H1 (cell line): ENCODE results near the gene RUNX1. TPM values are rescaled to one million over a fixed set of nuclear protein-coding genes. Genes with fewer than 3 reads are reported as not detected.

Experiments
- CTCF ChIA-PET: fragments of 300-600 bp; sonication (Branson Sonifier 250); formaldehyde crosslinking; loops from one replicate; lab custom pipeline; 2021; ENCODE audit not compliant: partially characterized antibody; lab: Charles Lee
- POLR2A ChIA-PET: fragments of 300-600 bp; sonication (Branson Sonifier 250); formaldehyde crosslinking; loops from one replicate; lab custom pipeline; 2021; ENCODE audit warnings: inconsistent platforms; ENCODE audit not compliant: partially characterized antibody; lab: Charles Lee
- DNase-seq, 2 experiments: peaks; one replicate each; pipeline versions ENCODE4 v3.0.0 to v3.0.0-alpha.2; 2010 to 2022; ENCODE audit warnings: low spot score in 2 of 2, low read depth in 1 of 2, mixed read lengths in 1 of 2
- FAIRE-seq: peaks from 2 replicates; lab custom pipeline; 2011; peaks lifted over from hg19 to GRCh38; lab: Jason Lieb, UNC
- H2AFZ ChIP-seq: 2 replicates; pipeline ENCODE4 v1.8.1; 2012; ENCODE audit warnings: low read length, inconsistent platforms
- H2AK5ac ChIP-seq: 2 replicates; pipeline ENCODE4 v1.6.1; 2013; ENCODE audit warnings: low read depth, low read length
- H2BK120ac ChIP-seq: replicated peaks from 2 replicates; pipeline ENCODE3; 2013; ENCODE audit warnings: low read depth, low read length, inconsistent platforms
- H2BK12ac ChIP-seq: 2 replicates; pipeline ENCODE4 v1.6.1; 2013; ENCODE audit warnings: low read depth, low read length
- H2BK15ac ChIP-seq: 2 replicates; pipeline ENCODE4 v1.6.1; 2013; ENCODE audit warnings: low read length
- H2BK20ac ChIP-seq: 2 replicates; pipeline ENCODE4 v1.6.1; 2013; ENCODE audit warnings: low read length
- H2BK5ac ChIP-seq: 2 replicates; pipeline ENCODE4 v1.6.1; 2013; ENCODE audit warnings: low read depth, low read length
- H3K14ac ChIP-seq: 2 replicates; pipeline ENCODE4 v1.6.1; 2013; ENCODE audit warnings: inconsistent platforms; ENCODE audit not compliant: insufficient read length
- H3K18ac ChIP-seq: 2 replicates; pipeline ENCODE4 v1.6.1; 2013; ENCODE audit warnings: low read length; ENCODE audit errors: extremely low read depth
- H3K23ac ChIP-seq: 2 replicates; pipeline ENCODE4 v1.6.1; 2013; ENCODE audit warnings: inconsistent platforms; ENCODE audit not compliant: insufficient read length
- H3K23me2 ChIP-seq: 2 replicates; pipeline ENCODE4 v1.6.1; 2013; ENCODE audit warnings: low read depth, low read length
- H3K27ac ChIP-seq: 2 replicates; pipeline ENCODE4 v1.6.1; 2011; ENCODE audit warnings: low read depth, low read length, inconsistent platforms
- H3K27me3 ChIP-seq, 4 experiments: replicated peaks in 1 of 4; 1 replicate in 1 of 4; 2 replicates in 3 of 4; pipeline versions ENCODE4 v1.6.1 to v1.8.1; 2011 to 2013; ENCODE audit warnings: low read length in 3 of 4, mild to moderate bottlenecking in 3 of 4, inconsistent platforms in 2 of 4, mixed read lengths in 2 of 4, moderate library complexity in 1 of 4; ENCODE audit not compliant: control insufficient read depth in 3 of 4, insufficient read depth in 3 of 4; ENCODE audit errors: extremely low read depth in 1 of 4
- H3K36me3 ChIP-seq, 4 experiments: 2 replicates each; pipeline versions ENCODE4 v1.6.1 to v1.8.1; 2011 to 2013; ENCODE audit warnings: mild to moderate bottlenecking in 4 of 4, low read length in 3 of 4, moderate library complexity in 2 of 4, control low read depth in 1 of 4, inconsistent platforms in 1 of 4; ENCODE audit not compliant: insufficient read depth in 4 of 4, control insufficient read depth in 2 of 4
- H3K4ac ChIP-seq: replicated peaks from 2 replicates; pipeline ENCODE3; 2013; ENCODE audit warnings: low read length, low read depth, mixed read lengths, inconsistent platforms; ENCODE audit not compliant: insufficient read length
- H3K4me1 ChIP-seq, 4 experiments: replicated peaks in 1 of 4; 1 replicate in 1 of 4; 2 replicates in 3 of 4; pipeline versions ENCODE4 v1.6.1 to v1.8.1; 2011 to 2013; ENCODE audit warnings: low read length in 3 of 4, inconsistent platforms in 2 of 4, mixed read lengths in 1 of 4; ENCODE audit not compliant: insufficient read depth in 4 of 4, control insufficient read depth in 3 of 4
- H3K4me2 ChIP-seq, 2 experiments: 2 replicates each; pipeline versions ENCODE4 v1.6.1 to v1.8.1; 2011 to 2013; ENCODE audit warnings: low read depth in 2 of 2, low read length in 2 of 2, control low read depth in 1 of 2, inconsistent platforms in 1 of 2, mild to moderate bottlenecking in 1 of 2; ENCODE audit not compliant: insufficient read depth in 1 of 2
- H3K4me3 ChIP-seq, 4 experiments: fragments of 200-600, 300-600 bp in 1 of 4; sonication (generic), shearing (Covaris generic), sonication (Bioruptor Twin) in 1 of 4; 2 replicates each; pipeline versions ENCODE4 v1.5.1 to v1.8.1; 2011 to 2016; ENCODE audit warnings: low read length in 4 of 4, low read depth in 3 of 4, control low read depth in 2 of 4, inconsistent platforms in 2 of 4, mild to moderate bottlenecking in 2 of 4, mixed read lengths in 1 of 4, moderate library complexity in 1 of 4; ENCODE audit not compliant: insufficient read depth in 2 of 4; ENCODE audit errors: extremely low read depth in 1 of 4
- H3K56ac ChIP-seq: replicated peaks from 2 replicates; pipeline ENCODE3; 2013; ENCODE audit warnings: low read depth, mild to moderate bottlenecking, mixed read lengths, low read length, inconsistent platforms; ENCODE audit not compliant: insufficient read length
- H3K79me1 ChIP-seq: 2 replicates; pipeline ENCODE4 v1.6.1; 2013; ENCODE audit warnings: low read depth, low read length, control low read depth
- H3K79me2 ChIP-seq, 2 experiments: 2 replicates each; pipeline versions ENCODE4 v1.6.1 to v1.8.1; 2012 to 2013; ENCODE audit warnings: low read length in 2 of 2, mild to moderate bottlenecking in 2 of 2, inconsistent platforms in 1 of 2; ENCODE audit not compliant: insufficient read depth in 2 of 2, control insufficient read depth in 1 of 2
- H3K9ac ChIP-seq, 4 experiments: replicated peaks in 1 of 4; 1 replicate in 1 of 4; 2 replicates in 3 of 4; pipeline versions ENCODE4 v1.6.1 to v1.8.1; 2011 to 2013; ENCODE audit warnings: low read depth in 3 of 4, low read length in 3 of 4, control low read depth in 2 of 4, mild to moderate bottlenecking in 2 of 4, moderate library complexity in 2 of 4, inconsistent platforms in 1 of 4; ENCODE audit errors: extremely low read depth in 1 of 4
- H3K9me3 ChIP-seq, 2 experiments: 2 replicates each; pipeline versions ENCODE4 v1.6.1 to v1.8.1; 2012 to 2013; ENCODE audit warnings: mild to moderate bottlenecking in 2 of 2, moderate library complexity in 2 of 2, control low read depth in 1 of 2, inconsistent platforms in 1 of 2, low read depth in 1 of 2, low read length in 1 of 2, mixed read lengths in 1 of 2; ENCODE audit not compliant: insufficient read depth in 2 of 2
- H4K20me1 ChIP-seq, 2 experiments: replicated peaks in 1 of 2; 2 replicates each; pipeline versions ENCODE3 to v1.8.1; 2011 to 2013; ENCODE audit warnings: inconsistent platforms in 2 of 2, low read length in 2 of 2, mild to moderate bottlenecking in 1 of 2; ENCODE audit not compliant: insufficient read depth in 2 of 2, control insufficient read depth in 1 of 2
- H4K5ac ChIP-seq: 2 replicates; pipeline ENCODE4 v1.6.1; 2013; ENCODE audit warnings: low read length, low read depth, mixed read lengths, inconsistent platforms; ENCODE audit not compliant: insufficient read length
- H4K8ac ChIP-seq: 2 replicates; pipeline ENCODE4 v1.8.0; 2013; ENCODE audit warnings: mild to moderate bottlenecking, moderate library complexity, low read length, inconsistent platforms; ENCODE audit not compliant: insufficient read depth; ENCODE audit errors: extremely low read depth
- H4K91ac ChIP-seq: replicated peaks from 2 replicates; pipeline ENCODE3; 2013; ENCODE audit warnings: low read length, mixed read lengths, inconsistent platforms; ENCODE audit not compliant: insufficient read length
- CBX5 ChIP-seq: fragments of 300-800, 300-1000 bp; sonication (generic); IDR thresholded peaks from 2 replicates; pipeline ENCODE4 v1.7.1; 2016; ENCODE audit warnings: antibody characterized with exemption, low read length, low read depth
- SP1 ChIP-seq: IDR thresholded peaks from 2 replicates; pipeline ENCODE4 v1.6.1; 2011; ENCODE audit warnings: low read depth, low read length
- WGBS, 2 experiments: shearing (Covaris generic) in 1 of 2; methylation state at CpG; one replicate each; pipeline versions ENCODE4 v1.1.6 to v1.1.7; 2013 to 2015; ENCODE audit warnings: low lambda C conversion rate in 2 of 2, mixed read lengths in 2 of 2, inconsistent platforms in 1 of 2, low coverage in 1 of 2, missing lambda C conversion rate in 1 of 2; ENCODE audit not compliant: insufficient replicate concordance in 2 of 2, insufficient coverage in 1 of 2, insufficient read length in 1 of 2; ENCODE audit errors: extremely low coverage in 1 of 2, missing lambda C conversion rate in 1 of 2; 5-methylcytosine and 5-hydroxymethylcytosine counted together
- polyA plus RNA-seq, 7 experiments: library from polyadenylated mRNA; depleted of rRNA in 3 of 7; stranded (reverse) in 5 of 7; unstranded in 2 of 7; fragments of >200 nt in 5 of 7; fragments of 200-250 nt in 2 of 7; gene quantifications; 1 replicate in 5 of 7; 2 replicates in 1 of 7; 4 replicates in 1 of 7; pipeline versions ENCODE4 v1.2.1 to v1.2.3, GENCODE V29; 2011 to 2013; ENCODE audit warnings: missing spikeins in 2 of 7, mixed read lengths in 2 of 7
- total RNA-seq: library from RNA; stranded (reverse); fragmentation: NEBNext Ultra II Directional; extraction: Animal tissue kit (Norgen Biotek cat#: 25700); gene quantifications from 2 replicates; pipeline ENCODE4 v1.2.1, GENCODE V29; 2021
- TF ChIP-seq, protein P1 (sequence below), 3 experiments: IDR thresholded peaks; 1 replicate in 2 of 3; 2 replicates in 1 of 3; pipeline versions ENCODE4 v1.5.1 to v1.6.1; 2011; ENCODE audit warnings: low read length in 3 of 3, mild to moderate bottlenecking in 3 of 3, inconsistent platforms in 2 of 3, low read depth in 1 of 3, moderate library complexity in 1 of 3; ENCODE audit not compliant: insufficient read depth in 1 of 3; ENCODE audit errors: control extremely low read depth in 1 of 3

Gene RUNX1
- total and polyA plus RNA-seq, 2 of the 8 experiments (the other 6 are each of a cell fraction or from before 2014, with no cell fraction given), result 0.20 to 0.60 TPM

DNA sequence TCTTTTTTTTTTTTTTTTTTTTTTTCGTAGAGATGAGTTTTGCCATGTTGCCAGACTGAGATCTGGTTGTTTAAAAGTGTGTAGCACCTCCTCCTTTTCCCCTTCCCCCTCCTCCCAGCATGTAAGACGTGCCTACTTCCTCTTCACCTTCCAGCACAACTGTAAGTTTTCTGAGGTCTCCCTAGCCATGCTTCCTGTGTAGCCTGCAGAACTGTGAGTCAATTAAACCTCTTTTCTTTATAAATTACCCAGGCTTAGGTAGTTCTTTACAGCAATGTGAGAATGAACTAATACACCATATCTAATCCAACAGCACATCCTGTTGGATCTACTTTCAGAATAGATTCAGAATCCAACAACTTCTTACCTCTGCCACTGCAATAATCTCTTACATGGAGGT, 269.2 kb downstream of the RUNX1 start:
- H2BK5ac ChIP-seq, result no peak overlapping the region
- no peak overlapping the region for H2AK5ac ChIP-seq
- no peaks in the 10 kb centered on the region for H3K9me3 ChIP-seq
- no peak overlapping the region for H3K23ac ChIP-seq
- TF ChIP-seq CBX5, result no peak
- TF ChIP-seq, protein P1, sequence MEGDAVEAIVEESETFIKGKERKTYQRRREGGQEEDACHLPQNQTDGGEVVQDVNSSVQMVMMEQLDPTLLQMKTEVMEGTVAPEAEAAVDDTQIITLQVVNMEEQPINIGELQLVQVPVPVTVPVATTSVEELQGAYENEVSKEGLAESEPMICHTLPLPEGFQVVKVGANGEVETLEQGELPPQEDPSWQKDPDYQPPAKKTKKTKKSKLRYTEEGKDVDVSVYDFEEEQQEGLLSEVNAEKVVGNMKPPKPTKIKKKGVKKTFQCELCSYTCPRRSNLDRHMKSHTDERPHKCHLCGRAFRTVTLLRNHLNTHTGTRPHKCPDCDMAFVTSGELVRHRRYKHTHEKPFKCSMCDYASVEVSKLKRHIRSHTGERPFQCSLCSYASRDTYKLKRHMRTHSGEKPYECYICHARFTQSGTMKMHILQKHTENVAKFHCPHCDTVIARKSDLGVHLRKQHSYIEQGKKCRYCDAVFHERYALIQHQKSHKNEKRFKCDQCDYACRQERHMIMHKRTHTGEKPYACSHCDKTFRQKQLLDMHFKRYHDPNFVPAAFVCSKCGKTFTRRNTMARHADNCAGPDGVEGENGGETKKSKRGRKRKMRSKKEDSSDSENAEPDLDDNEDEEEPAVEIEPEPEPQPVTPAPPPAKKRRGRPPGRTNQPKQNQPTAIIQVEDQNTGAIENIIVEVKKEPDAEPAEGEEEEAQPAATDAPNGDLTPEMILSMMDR (IDR thresholded peaks at IDR 0.05; ENCODE audit: control extremely low read depth in 1 of 3, insufficient read depth in 1 of 3, low read depth in 1 of 3, low read length in 3 of 3), result no peak
- TF ChIP-seq SP1, result no peak
- no peaks in the 10 kb centered on the region for H3K4me1 ChIP-seq
- H2BK20ac ChIP-seq, result no peak overlapping the region
- H3K27me3 ChIP-seq, result no peaks in the 10 kb centered on the region
- H3K14ac ChIP-seq, result no peak overlapping the region
- H2BK120ac ChIP-seq, result no peak overlapping the region
- H3K27ac ChIP-seq, result no peak overlapping the region
- no peaks in the 10 kb centered on the region for H3K79me1 ChIP-seq
- no peaks in the 10 kb centered on the region for H4K20me1 ChIP-seq
- no peaks in the 10 kb centered on the region for H3K36me3 ChIP-seq
- WGBS, 2 experiments, result 100% methylated on average over 1 of the region's 2 CpGs; no CpG with 5 or more reads in 1 of the 2 experiments
- H4K8ac ChIP-seq, result no peak overlapping the region
- H2AFZ ChIP-seq, result no peak overlapping the region
- no peak overlapping the region for H4K91ac ChIP-seq
- H3K4ac ChIP-seq, result no peak overlapping the region
- no peak overlapping the region for H4K5ac ChIP-seq
- FAIRE-seq, result no peak
- CTCF ChIA-PET, result no interaction called here
- DNase-seq, result no peak
- no peak overlapping the region for H3K4me2 ChIP-seq
- no peak overlapping the region for H3K56ac ChIP-seq
- no peak overlapping the region for H2BK15ac ChIP-seq
- POLR2A ChIA-PET, result no interaction called here
- no peak overlapping the region for H3K4me3 ChIP-seq
- H3K23me2 ChIP-seq, result no peaks in the 10 kb centered on the region
- H3K9ac ChIP-seq, result no peak overlapping the region
- no peak overlapping the region for H3K18ac ChIP-seq
- H3K79me2 ChIP-seq, result no peaks in the 10 kb centered on the region
- no peak overlapping the region for H2BK12ac ChIP-seq
